Keratinocyte (primary cell): ENCODE measurements around the gene RFX2. TPM values are rescaled to one million over a fixed set of nuclear protein-coding genes. Genes with fewer than 3 reads are reported as not detected.

Source experiments
- DNase-seq: peaks from one replicate; pipeline ENCODE4 v3.0.0-alpha.2; 2011; ENCODE audit warnings: low read depth, missing footprints, low spot score
- FAIRE-seq: peaks from 2 replicates; lab custom pipeline; 2011; peaks lifted over from hg19 to GRCh38; lab: Jason Lieb, UNC
- H2AFZ ChIP-seq: 2 replicates; pipeline ENCODE4 v1.6.0; 2012; ENCODE audit warnings: low read length, control low read depth, inconsistent platforms; ENCODE audit not compliant: control insufficient read depth
- H3K27ac ChIP-seq: 2 replicates; pipeline ENCODE4 v1.5.1; 2011; ENCODE audit warnings: low read length; ENCODE audit not compliant: control insufficient read depth, insufficient read depth
- H3K27me3 ChIP-seq: 3 replicates; pipeline ENCODE4 v1.6.0; 2011; ENCODE audit warnings: low read length; ENCODE audit not compliant: control insufficient read depth, insufficient read depth; ENCODE audit errors: extremely low read depth
- H3K36me3 ChIP-seq, 2 experiments: 2 replicates in 1 of 2; 3 replicates in 1 of 2; pipeline ENCODE4 v1.5.1; 2011; ENCODE audit warnings: low read length in 2 of 2, mild to moderate bottlenecking in 1 of 2; ENCODE audit not compliant: control insufficient read depth in 2 of 2, insufficient read depth in 2 of 2; ENCODE audit errors: extremely low read depth in 1 of 2
- H3K4me1 ChIP-seq: 3 replicates; pipeline ENCODE4 v1.5.1; 2011; ENCODE audit warnings: low read length; ENCODE audit not compliant: control insufficient read depth, insufficient read depth; ENCODE audit errors: extremely low read depth
- H3K4me2 ChIP-seq: 3 replicates; pipeline ENCODE4 v1.6.0; 2011; ENCODE audit warnings: low read depth, low read length; ENCODE audit not compliant: control insufficient read depth, insufficient read depth; ENCODE audit errors: extremely low read depth
- H3K4me3 ChIP-seq, 3 experiments: fragments of 200-600 bp in 1 of 3; sonication (generic) in 1 of 3; 2 replicates in 2 of 3; 3 replicates in 1 of 3; pipeline ENCODE4 v1.5.1; 2011 to 2016; ENCODE audit warnings: low read length in 3 of 3, mild to moderate bottlenecking in 3 of 3, control low read depth in 2 of 3, inconsistent platforms in 1 of 3, low read depth in 1 of 3, mixed read lengths in 1 of 3, mixed run types in 1 of 3, moderate library complexity in 1 of 3; ENCODE audit not compliant: control insufficient read depth in 2 of 3, insufficient read depth in 2 of 3; ENCODE audit errors: extremely low read depth in 1 of 3
- H3K79me2 ChIP-seq: 2 replicates; pipeline ENCODE4 v1.6.0; 2012; ENCODE audit warnings: low read length; ENCODE audit not compliant: control insufficient read depth, insufficient read depth
- H3K9ac ChIP-seq: 3 replicates; pipeline ENCODE4 v1.6.0; 2011; ENCODE audit warnings: low read length; ENCODE audit not compliant: control insufficient read depth, insufficient read depth; ENCODE audit errors: extremely low read depth
- H3K9me1 ChIP-seq: 3 replicates; pipeline ENCODE4 v1.6.0; 2011; ENCODE audit warnings: low read length; ENCODE audit not compliant: control insufficient read depth, insufficient read depth; ENCODE audit errors: extremely low read depth
- H3K9me3 ChIP-seq: 2 replicates; pipeline ENCODE4 v1.5.1; 2012; ENCODE audit warnings: low read depth, low read length; ENCODE audit not compliant: control insufficient read depth
- H4K20me1 ChIP-seq: 3 replicates; pipeline ENCODE4 v1.6.0; 2011; ENCODE audit warnings: low read length; ENCODE audit not compliant: control insufficient read depth, insufficient read depth; ENCODE audit errors: extremely low read depth
- EZH2 ChIP-seq: IDR thresholded peaks from one replicate; pipeline ENCODE4 v1.6.1; 2012; ENCODE audit warnings: inconsistent platforms, mild to moderate bottlenecking, low read length, moderate library complexity
- dilution Hi-C: fragments of 300-500 bp; cut with MboI; formaldehyde crosslinking; loops from one replicate; pipeline ENCODE4 v1.7.0; 2020; ENCODE audit warnings: low sequenced_read_pairs; ENCODE audit not compliant: extremely low pct_ligation_motif_present
- polyA plus RNA-seq, 5 experiments: library from polyadenylated mRNA; depleted of rRNA in 3 of 5; stranded (reverse) in 3 of 5; stranded (forward) in 1 of 5; unstranded in 1 of 5; fragments of >200 nt; gene quantifications; 1 replicate in 1 of 5; 2 replicates in 3 of 5; 3 replicates in 1 of 5; pipeline versions ENCODE4 v1.2.1 to v1.2.3, GENCODE V29; 2011 to 2012; ENCODE audit warnings: missing spikeins in 2 of 5, low read depth in 1 of 5, low replicate concordance in 1 of 5
- TF ChIP-seq, protein P1 (sequence below), 3 experiments: IDR thresholded peaks in 1 of 3; conservative IDR thresholded peaks in 1 of 3; optimal IDR thresholded peaks in 1 of 3; 2 replicates in 2 of 3; 3 replicates in 1 of 3; pipeline versions ENCODE3 to v1.5.1; 2011; ENCODE audit warnings: low read length in 3 of 3, mild to moderate bottlenecking in 3 of 3, moderate library complexity in 2 of 3, control low read depth in 1 of 3, inconsistent platforms in 1 of 3; ENCODE audit not compliant: insufficient read depth in 2 of 3; ENCODE audit errors: extremely low read depth in 1 of 3

Gene RFX2
- polyA plus RNA-seq, 1 donor (not counting 4 experiments of a cell fraction or from before 2014, with no cell fraction given): 5.8 TPM

DNA sequence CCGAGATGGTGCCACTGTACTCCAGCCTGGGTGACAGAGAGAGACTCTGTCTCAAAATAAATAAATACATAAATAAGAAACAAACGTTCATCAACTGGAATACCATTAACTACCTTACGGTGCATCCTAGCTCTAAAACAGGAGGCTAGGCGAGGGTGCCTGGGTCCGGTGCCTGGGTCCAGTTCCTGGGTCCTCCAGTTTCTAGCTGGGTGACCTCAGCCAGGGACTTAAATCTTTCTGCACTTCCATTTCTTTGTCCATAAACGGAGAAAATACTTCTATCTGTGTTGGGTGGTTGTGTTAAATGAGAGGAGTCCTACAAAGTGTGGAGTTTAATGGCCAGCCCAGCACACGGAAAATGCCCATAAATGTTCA, 34.0 kb downstream of the RFX2 start:
- TF ChIP-seq EZH2: no peak
- TF ChIP-seq, protein P1, sequence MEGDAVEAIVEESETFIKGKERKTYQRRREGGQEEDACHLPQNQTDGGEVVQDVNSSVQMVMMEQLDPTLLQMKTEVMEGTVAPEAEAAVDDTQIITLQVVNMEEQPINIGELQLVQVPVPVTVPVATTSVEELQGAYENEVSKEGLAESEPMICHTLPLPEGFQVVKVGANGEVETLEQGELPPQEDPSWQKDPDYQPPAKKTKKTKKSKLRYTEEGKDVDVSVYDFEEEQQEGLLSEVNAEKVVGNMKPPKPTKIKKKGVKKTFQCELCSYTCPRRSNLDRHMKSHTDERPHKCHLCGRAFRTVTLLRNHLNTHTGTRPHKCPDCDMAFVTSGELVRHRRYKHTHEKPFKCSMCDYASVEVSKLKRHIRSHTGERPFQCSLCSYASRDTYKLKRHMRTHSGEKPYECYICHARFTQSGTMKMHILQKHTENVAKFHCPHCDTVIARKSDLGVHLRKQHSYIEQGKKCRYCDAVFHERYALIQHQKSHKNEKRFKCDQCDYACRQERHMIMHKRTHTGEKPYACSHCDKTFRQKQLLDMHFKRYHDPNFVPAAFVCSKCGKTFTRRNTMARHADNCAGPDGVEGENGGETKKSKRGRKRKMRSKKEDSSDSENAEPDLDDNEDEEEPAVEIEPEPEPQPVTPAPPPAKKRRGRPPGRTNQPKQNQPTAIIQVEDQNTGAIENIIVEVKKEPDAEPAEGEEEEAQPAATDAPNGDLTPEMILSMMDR (optimal IDR thresholded peaks at IDR 0.05 in 1 of 3, IDR thresholded peaks at IDR 0.05 in 1 of 3, conservative IDR thresholded peaks at IDR 0.05 in 1 of 3; ENCODE audit: extremely low read depth in 1 of 3, insufficient read depth in 2 of 3, low read length in 3 of 3): no peak
- Histone ChIP-seq H2AFZ (peak overlapping the region; percentile 17), H3K79me2 (peaks cover 16% of the 10 kb centered on the region), H3K9me3 (no peaks in the 10 kb centered on the region), H3K4me1 (peaks cover 21% of the 10 kb centered on the region), H3K4me3 (peak overlapping the region in 2 of 3 experiments; percentile 37 to 40), H3K27ac (peak overlapping the region; percentile 98), H3K36me3 (peaks cover 2 to 5% of the 10 kb centered on the region in 2 experiments), H3K27me3 (no peaks in the 10 kb centered on the region), H4K20me1 (no peaks in the 10 kb centered on the region), H3K9ac (peak overlapping the region; percentile 82), H3K9me1 (no peaks in the 10 kb centered on the region), H3K4me2 (peak overlapping the region; percentile 81)
- FAIRE-seq: no peak
- no peak for DNase-seq
- dilution Hi-C loops: no loop called here

DNA sequence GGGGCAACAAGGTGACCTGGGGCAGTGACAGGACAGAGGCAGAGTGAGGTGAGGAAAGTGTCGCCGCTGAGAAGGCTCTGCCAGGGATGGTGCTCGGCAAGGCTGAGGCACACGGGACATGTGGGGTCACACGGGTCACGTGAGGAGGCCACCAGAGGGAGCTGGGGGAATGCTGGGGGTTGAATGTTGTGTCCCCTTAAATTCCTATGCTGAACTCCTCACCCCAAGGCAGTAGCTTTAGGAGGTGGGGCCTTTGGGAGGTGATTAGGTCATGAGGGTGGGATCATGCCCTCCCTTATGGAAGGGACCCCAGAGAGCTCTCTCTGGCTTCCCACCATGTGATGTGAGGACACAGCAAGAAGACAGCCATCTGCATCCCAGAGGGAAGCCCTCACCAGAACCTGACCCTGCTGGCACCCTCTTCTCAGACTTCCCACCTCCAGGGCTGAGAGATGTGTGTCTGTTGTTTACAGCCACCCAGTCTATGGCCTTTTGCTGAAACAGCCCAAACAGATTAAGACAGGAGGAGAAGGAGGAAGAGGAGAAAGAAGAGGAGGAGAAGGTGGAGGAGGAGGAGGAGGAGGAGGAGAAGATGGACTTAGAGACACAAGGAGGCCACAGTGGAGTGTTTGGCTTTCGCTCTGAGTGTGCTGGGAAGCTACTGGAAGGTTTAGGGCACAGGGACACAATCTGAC, 35.4 kb downstream of the RFX2 start:
- H3K36me3 ChIP-seq: peaks cover 0 to 5% of the 10 kb centered on the region in 2 experiments
- no peaks in the 10 kb centered on the region for H4K20me1 ChIP-seq
- no peak for DNase-seq
- no peak overlapping the region for H2AFZ ChIP-seq
- no peaks in the 10 kb centered on the region for H3K27me3 ChIP-seq
- H3K9me1 ChIP-seq: no peaks in the 10 kb centered on the region
- peaks cover 14% of the 10 kb centered on the region for H3K79me2 ChIP-seq
- H3K9ac ChIP-seq: no peak overlapping the region
- TF ChIP-seq EZH2: no peak
- TF ChIP-seq, protein P1 (optimal IDR thresholded peaks at IDR 0.05 in 1 of 3, IDR thresholded peaks at IDR 0.05 in 1 of 3, conservative IDR thresholded peaks at IDR 0.05 in 1 of 3; ENCODE audit: extremely low read depth in 1 of 3, insufficient read depth in 2 of 3, low read length in 3 of 3): peak in 1 of 3 experiments; percentile 27
- no peak overlapping the region for H3K4me3 ChIP-seq
- H3K27ac ChIP-seq: no peak overlapping the region
- H3K9me3 ChIP-seq: no peaks in the 10 kb centered on the region
- FAIRE-seq: no peak
- dilution Hi-C loops: no loop called here
- no peak overlapping the region for H3K4me2 ChIP-seq
- peaks cover 28% of the 10 kb centered on the region for H3K4me1 ChIP-seq
